AG08396 (cell line): ENCODE results near the gene PTAFR.
"Not testable (repeated sequence)": the region's sequence is repeated elsewhere in the genome, so short reads cannot be mapped to it uniquely, and the experiment has no call there.

Source experiments
- DNase-seq: peaks from one replicate; pipeline ENCODE4 v3.0.0; 2012; ENCODE audit warnings: low spot score, mixed read lengths

PTAFR gene

GRCh38 chr1:28144203-28145135, 32.0 kb downstream of the PTAFR start:
- DNase-seq: peak; percentile 36

DNA sequence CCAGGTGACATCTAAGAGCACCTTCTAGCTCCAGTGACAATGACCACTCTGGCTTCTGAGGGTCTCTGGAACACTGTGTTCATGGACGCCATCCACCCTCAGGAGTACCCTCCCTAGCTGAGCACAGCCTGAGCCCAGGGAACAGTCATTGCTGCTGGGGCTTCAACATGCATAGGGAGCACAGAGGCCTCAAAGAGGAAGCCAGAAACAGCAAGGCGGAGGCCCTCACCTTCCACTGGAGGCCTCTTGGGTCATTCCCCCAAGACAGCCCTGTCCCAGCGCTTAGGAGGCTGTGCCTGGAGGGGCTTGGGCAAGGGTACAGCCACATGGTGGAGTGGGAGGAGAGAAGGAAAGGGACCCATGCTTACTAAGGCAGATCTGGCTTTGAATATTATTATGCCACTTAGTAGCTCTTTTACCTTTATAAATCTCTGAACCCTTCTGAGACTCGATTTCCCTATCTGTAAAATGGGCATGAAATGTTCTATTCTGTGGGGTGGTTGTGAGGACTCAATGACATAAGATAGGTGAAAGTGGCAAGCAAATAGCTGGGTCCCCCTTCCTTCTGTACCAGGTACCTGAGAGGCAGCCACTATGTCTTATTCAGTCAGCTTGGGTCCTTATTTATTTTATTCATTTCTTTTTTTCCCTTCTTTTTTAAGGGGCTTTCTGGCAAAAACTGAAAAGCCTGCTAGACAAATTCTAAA, 32.8 kb downstream of the PTAFR start:
- no peak for DNase-seq

DNA sequence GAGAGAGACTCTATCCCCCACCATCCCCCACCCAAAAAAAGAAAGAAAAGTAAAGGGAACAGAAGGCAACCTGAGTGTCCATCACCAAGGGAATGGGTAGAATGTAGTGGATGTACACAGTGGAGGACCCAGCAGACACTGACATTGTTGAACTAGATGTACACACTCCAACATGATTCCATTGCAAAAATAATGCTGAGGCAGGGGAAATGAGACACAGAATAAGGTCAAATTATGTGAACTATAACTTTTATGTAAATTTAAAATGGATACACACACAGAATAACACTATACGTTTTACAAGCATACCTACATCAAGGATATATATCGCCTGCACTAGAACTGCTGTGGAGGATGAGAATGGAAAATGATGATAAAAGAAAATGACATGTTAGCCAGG, 34.8 kb downstream of the PTAFR start:
- DNase-seq: no peak

DNA sequence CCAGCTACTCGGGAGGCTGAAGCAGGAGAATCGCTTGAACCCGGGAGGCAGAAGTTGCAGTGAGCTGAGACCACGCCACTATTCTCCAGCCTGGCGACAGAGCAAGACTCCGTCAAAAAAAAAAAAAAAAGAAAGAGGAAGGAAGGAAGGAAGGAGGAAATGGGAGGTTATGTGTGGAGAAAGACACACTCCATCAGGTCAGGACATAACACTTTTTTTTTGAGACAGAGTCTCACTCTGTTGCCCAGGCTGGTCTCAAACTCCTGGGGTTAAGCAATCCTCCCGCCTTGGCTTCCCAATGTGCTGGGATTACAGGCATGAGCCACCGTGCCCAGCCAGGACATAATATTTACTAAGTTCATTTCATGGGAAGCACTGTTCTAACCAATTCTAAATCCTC, 36.6 kb downstream of the PTAFR start:
- not testable (repeated sequence) for DNase-seq

DNA sequence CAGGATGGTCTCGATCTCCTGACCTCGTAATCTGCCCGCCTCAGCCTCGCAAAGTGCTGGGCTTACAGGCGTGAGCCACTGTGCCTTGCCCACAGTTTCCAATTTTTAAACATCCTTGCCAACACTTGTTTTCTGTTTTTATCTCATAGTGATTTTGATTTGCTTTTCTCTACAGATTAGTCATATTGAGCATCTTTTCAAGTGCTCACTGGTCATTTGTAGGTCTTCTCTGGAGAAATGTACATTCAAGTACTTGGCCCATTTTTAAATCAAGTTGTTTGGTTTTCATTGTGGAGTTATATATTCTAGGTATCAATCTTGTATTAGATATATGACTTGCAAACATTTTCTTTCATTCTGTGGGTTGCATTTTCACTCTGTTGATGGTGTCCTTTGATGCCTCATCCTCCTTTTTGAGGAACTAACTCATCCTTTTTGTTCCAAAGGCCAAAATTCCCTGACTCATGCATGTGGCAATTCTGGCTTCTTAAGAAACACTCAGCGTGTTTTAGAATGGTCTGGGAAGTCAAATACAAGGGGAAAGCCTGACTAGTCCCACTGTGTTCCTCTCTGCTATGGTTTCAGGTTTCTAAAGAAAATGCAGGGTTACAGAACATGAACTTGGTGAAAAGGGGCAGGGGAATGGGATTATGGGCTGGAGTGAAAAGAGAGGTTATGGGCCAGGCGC, 37.3 kb downstream of the PTAFR start:
- DNase-seq: peak; percentile 35

DNA sequence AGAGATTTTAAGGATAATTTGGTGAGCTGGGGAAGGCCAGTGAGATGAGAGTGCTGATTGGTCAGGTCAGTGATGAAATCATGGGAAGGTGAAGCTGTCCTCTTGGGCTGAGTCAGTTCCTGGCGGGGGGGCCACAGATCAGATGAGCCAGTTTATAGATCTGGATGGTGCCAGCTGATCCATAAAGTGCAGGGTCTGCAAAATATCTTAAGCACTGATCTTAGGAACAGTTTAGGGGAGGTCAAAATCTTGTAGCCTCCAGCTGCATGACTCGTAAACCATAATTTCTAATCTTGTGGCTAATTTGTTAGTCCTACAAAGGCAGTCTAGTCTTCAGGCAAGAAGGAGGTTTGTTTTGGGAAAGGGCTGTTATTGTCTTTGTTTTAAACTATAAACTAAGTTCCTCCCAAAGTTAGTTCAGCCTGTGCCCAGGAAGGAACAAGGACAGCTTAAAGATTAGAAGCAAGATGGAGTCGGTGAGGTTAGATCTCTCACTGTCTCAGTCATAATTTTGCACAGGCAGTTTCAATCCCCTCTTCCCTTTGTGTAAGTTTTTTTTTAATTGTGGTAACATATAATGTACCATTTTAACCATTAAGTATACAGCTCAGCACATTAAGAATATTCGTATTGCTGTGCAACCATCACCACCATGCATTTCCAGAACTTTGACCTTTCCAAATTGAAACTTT, 39.4 kb downstream of the PTAFR start:
- DNase-seq: no peak

DNA sequence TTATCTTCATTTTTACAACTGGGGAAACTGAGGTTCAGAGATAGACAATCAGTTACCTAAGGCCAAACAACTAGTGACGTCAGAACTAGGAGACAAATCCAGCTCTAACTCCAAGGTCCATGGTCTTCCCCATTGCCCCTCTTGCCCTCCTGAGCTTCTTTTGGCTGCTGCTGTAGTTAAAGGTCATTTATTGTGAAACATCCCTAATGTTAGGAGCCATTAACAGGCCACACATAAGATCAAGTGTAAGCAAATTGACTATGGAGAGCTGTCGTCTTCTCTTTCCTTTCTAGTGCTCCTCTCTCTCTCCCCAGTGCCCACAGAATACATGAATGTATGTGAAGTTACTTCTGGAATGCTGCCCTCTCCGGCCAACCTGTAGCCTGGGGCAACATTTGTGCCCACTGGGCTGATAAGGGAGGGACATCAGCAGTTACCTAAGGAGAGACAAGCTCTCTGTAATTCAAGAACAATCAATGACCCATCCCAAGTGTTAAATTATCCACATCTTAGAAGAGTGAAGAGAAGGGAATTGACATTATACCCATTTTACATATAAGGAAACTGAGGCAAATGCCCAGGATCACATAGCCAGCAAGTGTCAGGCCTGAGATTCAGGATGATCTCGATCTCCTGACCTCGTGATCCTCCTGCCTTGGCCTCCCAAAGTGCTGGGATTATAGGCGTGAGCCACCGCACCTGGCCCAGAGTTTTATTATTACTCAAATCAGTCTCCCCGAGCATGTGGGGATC, 40.1 kb downstream of the PTAFR start:
- DNase-seq: no peak

- DNase-seq: no peak
Observed at GRCh38 chr1:28135371-28136168, 40.9 kb downstream of the PTAFR start.

DNA sequence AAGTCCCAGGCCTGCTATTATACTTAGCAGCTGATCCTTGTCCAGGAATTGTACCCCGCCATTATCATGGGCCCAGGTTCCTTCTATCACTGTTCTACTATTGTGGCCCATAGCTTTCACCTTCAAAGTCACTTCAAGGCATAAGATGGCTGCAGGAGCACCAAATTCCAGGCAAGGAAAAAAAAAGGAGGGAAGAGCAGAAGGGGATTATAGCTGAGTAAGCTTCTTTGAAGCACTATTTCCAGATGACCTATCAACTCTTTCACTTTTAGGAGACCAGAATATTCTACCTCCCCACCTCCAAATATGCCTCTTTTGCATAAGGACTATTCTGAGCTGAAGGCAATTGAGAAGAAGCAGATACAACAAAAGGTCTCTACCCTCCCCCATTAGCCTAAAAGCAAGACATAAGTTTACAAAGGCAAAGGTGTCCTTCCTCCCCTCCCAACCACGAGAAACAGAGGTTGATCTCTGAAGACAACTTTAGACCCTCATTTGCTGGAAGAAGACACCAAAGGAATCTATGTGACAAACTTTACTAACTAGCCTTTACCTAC, 41.8 kb downstream of the PTAFR start:
- DNase-seq: no peak

DNA sequence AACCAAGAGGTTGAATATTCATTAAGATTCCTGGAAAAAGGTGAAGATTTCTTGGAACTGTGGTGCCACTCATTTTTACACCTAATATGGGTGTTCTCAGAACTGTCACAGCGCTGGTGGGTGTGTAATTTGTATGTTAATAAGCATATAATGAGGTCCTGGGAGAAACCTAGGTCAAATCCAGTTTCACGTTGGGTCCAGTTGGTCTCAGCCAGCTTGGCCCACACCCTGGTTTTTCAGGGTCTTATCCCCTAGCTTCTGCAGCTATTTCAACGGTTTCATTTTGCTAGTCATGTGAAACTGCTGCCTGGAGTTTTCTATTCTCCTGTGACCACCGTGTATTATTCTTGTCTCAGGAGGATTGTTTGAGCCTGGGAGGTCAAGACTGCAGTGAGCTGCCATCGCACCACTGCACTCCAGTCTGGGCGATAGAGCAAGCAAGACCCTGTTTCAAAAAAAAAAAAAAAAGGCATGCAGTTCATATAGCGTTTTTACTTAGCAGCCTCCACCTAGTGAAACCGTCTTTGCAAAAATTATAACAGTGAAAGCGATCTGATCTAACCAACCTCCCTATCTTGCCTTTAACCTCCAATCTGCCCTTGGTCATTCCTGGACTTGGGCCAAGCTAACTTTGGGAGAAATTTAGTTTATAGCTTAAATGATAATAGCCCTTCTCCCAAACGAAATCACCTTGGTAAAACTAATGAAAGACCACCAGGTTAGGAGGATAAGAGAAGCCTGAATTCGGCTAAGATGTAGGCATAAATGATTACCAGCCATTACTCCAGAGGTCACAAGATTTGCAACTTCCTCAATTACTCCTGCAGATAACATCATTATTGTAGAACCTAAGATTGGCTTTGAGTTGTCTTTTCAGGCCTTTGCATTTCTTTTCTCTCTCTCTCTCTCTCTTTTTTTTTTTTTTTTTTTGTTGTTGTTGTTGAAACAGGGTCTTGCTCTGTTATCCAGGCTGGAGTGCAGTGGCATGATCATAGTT, 44.0 kb downstream of the PTAFR start:
- DNase-seq: no peak

DNA sequence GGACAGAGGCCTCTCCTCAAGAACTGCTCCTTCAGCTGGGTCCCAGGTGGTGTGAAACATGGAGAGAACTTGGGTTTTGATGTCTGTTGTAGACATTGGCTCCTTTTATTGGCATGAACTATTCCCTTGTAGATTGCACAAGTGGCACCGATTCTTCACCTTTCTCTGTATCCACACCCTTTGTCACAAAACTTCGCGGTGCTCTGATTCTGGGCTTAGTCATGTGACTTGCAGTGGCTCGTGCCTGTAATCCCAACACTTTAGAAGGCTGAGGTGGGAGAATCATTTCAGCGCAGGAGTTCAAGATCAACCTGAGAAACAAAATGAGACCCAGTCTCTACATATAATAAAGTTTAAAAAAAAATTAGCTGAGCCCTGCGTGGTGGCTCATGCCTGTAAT, 45.6 kb downstream of the PTAFR start:
- DNase-seq: no peak

DNA sequence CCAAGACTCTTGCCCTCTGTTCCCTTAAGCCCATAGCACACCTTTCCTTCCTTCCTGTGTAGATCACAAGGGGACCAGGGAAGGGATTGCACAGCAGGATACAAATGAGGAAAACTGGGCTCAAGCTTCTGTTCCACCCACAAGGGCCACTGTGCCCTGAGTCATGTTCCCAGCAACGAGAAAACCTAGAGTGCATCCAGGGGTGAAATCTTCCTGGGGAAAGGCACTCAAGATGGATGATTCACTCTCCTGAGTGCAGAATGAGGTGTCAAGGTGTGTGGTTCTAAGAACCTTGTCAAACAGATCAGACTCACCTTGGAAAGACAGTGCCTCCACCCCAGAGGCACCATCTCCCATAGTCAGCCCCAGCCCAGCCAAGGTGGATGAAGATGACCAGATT, 47.3 kb downstream of the PTAFR start:
- DNase-seq: peak; percentile 31

GRCh38 chr1:28127617-28128257, 48.8 kb downstream of the PTAFR start:
- DNase-seq: no peak

DNA sequence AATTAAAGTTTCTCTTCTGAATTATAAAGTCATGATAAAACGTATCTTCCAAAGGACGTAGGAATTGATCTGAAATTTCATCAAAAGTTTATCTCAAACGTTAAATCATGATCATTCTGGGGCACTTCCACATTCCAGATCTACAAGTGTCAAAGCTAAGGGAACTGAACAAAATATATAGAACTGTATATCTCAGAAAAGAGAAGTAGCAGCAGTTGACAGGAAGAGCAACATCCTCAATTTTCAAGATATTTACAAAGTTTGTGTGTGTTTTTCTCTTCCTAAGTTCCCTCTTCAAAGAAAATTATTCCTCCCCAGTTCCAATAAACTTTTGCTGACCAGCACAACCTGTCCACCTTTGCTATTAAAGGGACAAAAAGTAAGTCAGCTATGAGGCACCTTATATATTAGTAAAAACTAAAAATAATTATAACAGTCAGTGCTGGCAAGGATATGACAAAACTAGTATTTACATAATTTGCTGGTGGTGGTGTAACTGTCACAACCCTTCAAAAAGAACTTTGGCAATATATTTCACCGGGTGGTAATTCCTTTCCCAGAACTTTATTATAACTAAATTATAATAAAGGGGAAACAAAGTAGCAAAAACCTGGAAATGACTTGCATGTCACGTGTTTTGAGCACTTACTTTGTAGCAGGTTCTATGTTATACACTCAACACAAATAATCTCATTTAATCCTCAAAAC, 49.6 kb downstream of the PTAFR start:
- no peak for DNase-seq

DNA sequence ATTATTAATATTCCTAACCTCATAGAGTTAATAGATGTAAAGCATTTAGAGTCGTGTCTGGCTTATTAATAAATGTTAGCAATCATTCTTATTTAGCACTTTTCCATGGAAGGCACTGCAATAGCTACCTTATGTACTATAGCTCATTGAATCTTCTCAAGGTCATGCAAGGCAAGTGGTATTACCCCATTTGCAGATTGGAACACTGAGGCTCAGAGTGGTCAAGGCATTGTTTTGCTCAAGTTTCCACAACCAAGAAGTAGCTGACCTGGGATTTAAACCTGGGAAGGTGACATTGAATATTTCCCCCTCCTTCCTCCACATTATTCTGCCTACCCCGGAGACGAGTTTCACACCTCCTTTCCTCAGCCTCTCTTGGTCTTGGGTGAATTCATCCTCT, 50.3 kb downstream of the PTAFR start:
- no peak for DNase-seq

DNA sequence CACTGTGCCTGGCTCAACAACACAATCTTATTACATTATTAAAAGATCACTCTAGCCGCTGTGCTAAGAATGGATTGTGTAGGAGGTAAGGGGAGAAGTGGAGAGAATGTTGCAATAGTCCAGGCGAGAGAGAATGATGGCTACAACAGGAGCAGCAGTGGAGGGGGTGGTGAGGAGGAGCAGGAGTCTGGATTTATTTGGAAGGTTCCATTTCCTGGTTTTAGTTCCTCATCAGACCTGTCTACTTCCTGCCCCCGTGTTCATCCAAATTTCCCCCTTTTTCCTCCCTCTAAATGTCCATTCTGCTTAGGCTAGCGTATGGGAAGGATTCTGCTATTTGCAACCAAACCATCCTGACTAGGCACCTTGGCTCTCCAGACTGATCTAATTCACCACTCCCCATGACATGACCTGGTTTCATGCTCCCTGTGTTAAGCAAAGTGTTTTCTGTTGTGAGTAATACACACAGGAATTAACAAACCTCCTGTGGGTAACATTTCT, 53.0 kb downstream of the PTAFR start:
- DNase-seq: peak; percentile 56

GRCh38 chr1:28122183-28122582, 54.3 kb downstream of the PTAFR start:
- peak; percentile 47 for DNase-seq

GRCh38 chr1:28119556-28119955, 56.9 kb downstream of the PTAFR start:
- DNase-seq: no peak
